PFSK-1 (cell line): ENCODE results near the gene GAL3ST2.

Source experiments
- FOXP2 ChIP-seq: optimal IDR thresholded peaks from 2 replicates; pipeline ENCODE3; 2011; ENCODE audit warnings: borderline replicate concordance, control low read depth, inconsistent platforms; ENCODE audit not compliant: insufficient read depth; ENCODE audit errors: extremely low read length, extremely low read depth
- POLR2AphosphoS5 ChIP-seq: IDR thresholded peaks from 2 replicates; pipeline ENCODE4 v1.6.1; 2012; ENCODE audit warnings: low read depth, mild to moderate bottlenecking, control low read depth, low read length, moderate library complexity
- SIN3A ChIP-seq: IDR thresholded peaks from 2 replicates; pipeline ENCODE4 v1.6.1; 2012; ENCODE audit warnings: mild to moderate bottlenecking, low read length, moderate library complexity, borderline replicate concordance; ENCODE audit not compliant: insufficient read depth
- TAF1 ChIP-seq: IDR thresholded peaks from 2 replicates; pipeline ENCODE4 v1.6.1; 2012; ENCODE audit warnings: low read length, control low read depth, borderline replicate concordance; ENCODE audit not compliant: insufficient read depth
- TF ChIP-seq, protein P1 (sequence below), 2 experiments: IDR thresholded peaks; 2 replicates each; pipeline versions ENCODE4 v1.6.1 to v1.8.0; 2011 to 2012; ENCODE audit warnings: low read depth in 2 of 2, low read length in 2 of 2, control low read depth in 1 of 2, inconsistent platforms in 1 of 2, mild to moderate bottlenecking in 1 of 2, moderate library complexity in 1 of 2; ENCODE audit not compliant: insufficient read depth in 1 of 2

GAL3ST2 gene

DNA sequence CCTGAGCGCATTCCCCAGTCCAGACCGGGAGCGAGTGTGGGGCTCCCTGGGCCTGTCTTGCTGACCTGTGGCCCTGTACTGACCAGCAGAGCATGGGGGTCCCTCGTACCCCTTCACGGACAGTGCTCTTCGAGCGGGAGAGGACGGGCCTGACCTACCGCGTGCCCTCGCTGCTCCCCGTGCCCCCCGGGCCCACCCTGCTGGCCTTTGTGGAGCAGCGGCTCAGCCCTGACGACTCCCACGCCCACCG lies 37.7 kb downstream of the GAL3ST2 start:
- TF ChIP-seq FOXP2 (no peak), POLR2AphosphoS5 (no peak), TAF1 (no peak), SIN3A (no peak)
- TF ChIP-seq, protein P1, sequence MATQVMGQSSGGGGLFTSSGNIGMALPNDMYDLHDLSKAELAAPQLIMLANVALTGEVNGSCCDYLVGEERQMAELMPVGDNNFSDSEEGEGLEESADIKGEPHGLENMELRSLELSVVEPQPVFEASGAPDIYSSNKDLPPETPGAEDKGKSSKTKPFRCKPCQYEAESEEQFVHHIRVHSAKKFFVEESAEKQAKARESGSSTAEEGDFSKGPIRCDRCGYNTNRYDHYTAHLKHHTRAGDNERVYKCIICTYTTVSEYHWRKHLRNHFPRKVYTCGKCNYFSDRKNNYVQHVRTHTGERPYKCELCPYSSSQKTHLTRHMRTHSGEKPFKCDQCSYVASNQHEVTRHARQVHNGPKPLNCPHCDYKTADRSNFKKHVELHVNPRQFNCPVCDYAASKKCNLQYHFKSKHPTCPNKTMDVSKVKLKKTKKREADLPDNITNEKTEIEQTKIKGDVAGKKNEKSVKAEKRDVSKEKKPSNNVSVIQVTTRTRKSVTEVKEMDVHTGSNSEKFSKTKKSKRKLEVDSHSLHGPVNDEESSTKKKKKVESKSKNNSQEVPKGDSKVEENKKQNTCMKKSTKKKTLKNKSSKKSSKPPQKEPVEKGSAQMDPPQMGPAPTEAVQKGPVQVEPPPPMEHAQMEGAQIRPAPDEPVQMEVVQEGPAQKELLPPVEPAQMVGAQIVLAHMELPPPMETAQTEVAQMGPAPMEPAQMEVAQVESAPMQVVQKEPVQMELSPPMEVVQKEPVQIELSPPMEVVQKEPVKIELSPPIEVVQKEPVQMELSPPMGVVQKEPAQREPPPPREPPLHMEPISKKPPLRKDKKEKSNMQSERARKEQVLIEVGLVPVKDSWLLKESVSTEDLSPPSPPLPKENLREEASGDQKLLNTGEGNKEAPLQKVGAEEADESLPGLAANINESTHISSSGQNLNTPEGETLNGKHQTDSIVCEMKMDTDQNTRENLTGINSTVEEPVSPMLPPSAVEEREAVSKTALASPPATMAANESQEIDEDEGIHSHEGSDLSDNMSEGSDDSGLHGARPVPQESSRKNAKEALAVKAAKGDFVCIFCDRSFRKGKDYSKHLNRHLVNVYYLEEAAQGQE (IDR thresholded peaks at IDR 0.05; ENCODE audit: insufficient read depth in 1 of 2, low read depth in 2 of 2, low read length in 2 of 2) = no peak

DNA sequence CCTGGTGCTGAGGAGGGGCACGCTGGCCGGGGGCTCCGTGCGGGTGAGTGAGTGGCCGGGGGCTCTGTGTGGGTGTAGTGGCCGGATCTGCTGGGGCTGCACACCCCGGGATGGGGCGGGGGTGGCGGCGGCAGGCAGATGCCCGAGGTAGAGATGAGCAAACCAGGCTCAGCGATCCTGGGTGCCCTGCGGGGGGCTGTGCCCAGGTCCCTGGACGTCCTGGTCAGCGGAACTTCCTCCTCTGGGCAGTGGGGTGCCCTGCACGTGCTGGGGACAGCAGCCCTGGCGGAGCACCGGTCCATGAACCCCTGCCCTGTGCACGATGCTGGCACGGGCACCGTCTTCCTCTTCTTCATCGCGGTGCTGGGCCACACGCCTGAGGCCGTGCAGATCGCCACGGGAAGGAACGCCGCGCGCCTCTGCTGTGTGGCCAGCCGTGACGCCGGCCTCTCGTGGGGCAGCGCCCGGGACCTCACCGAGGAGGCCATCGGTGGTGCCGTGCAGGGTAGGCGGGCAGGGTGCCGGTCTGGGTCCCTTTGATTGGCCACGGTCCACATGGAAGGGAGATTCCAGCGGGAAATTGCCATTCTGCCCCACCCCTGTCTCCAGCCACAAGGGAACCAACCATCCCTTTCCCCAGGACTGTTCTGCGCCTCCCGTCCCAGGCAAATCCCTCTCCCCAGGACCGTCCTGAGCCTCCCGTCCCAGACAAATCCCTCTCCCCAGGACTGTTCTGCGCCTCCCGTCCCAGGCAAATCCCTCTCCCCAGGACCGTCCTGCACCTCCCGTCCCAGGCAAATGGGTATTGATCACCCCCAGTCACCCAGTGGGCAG lies 38.2 kb downstream of the GAL3ST2 start:
- TF ChIP-seq POLR2AphosphoS5 = no peak
- no peak for TF ChIP-seq FOXP2
- no peak for TF ChIP-seq TAF1
- no peak for TF ChIP-seq SIN3A
- TF ChIP-seq, protein P1 (IDR thresholded peaks at IDR 0.05; ENCODE audit: insufficient read depth in 1 of 2, low read depth in 2 of 2, low read length in 2 of 2) = no peak

DNA sequence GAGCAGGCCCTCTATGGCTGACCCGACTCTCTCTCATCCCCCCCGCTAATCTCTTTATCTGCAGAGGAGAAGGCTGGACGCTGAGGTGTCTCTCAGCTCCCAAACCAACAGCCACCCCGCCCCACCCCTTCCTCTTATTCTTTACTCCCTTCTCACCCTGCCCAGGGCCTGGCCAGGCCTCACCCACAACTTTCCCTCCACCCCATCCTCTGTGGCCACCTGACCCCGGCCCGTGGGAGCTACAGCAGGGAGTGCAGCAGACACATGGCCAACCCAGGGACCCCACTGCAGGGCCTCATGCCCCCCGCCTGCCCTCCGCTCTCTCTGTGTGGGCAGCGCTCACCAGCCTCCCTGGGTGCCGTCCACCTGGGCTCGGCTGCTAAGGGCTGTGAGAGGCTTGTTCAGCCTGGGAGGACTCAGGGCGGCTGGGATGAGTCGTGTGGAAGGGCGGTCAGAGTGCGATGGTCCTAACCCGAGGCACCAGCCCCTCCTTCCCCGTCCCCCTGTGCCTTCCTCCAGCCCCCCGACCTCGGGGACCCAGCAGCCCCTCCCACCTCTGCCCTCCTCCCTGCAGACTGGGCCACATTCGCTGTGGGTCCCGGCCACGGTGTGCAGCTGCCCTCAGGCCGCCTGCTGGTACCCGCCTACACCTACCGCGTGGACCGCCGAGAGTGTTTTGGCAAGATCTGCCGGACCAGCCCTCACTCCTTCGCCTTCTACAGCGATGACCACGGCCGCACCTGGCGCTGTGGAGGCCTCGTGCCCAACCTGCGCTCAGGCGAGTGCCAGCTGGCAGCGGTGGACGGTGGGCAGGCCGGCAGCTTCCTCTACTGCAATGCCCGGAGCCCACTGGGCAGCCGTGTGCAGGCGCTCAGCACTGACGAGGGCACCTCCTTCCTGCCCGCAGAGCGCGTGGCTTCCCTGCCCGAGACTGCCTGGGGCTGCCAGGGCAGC lies 39.1 kb downstream of the GAL3ST2 start:
- no peak for TF ChIP-seq TAF1
- TF ChIP-seq SIN3A = no peak
- no peak for TF ChIP-seq POLR2AphosphoS5
- no peak for TF ChIP-seq FOXP2
- TF ChIP-seq, protein P1 (IDR thresholded peaks at IDR 0.05; ENCODE audit: insufficient read depth in 1 of 2, low read depth in 2 of 2, low read length in 2 of 2) = no peak

DNA sequence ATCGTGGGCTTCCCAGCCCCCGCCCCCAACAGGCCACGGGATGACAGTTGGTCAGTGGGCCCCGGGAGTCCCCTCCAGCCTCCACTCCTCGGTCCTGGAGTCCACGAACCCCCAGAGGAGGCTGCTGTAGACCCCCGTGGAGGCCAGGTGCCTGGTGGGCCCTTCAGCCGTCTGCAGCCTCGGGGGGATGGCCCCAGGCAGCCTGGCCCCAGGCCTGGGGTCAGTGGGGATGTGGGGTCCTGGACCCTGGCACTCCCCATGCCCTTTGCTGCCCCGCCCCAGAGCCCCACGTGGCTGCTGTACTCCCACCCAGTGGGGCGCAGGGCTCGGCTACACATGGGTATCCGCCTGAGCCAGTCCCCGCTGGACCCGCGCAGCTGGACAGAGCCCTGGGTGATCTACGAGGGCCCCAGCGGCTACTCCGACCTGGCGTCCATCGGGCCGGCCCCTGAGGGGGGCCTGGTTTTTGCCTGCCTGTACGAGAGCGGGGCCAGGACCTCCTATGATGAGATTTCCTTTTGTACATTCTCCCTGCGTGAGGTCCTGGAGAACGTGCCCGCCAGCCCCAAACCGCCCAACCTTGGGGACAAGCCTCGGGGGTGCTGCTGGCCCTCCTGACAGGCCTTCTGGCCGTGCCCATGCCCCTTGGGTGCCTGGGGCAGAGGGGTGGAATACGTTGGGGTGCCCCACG lies 40.0 kb downstream of the GAL3ST2 start:
- TF ChIP-seq FOXP2 (no peak), TAF1 (no peak), POLR2AphosphoS5 (no peak), SIN3A (no peak)
- TF ChIP-seq, protein P1 (IDR thresholded peaks at IDR 0.05; ENCODE audit: insufficient read depth in 1 of 2, low read depth in 2 of 2, low read length in 2 of 2) = no peak
